ENCODE results near the gene UNC50.
"Not testable (repeated sequence)": the region's sequence is repeated elsewhere in the genome, so short reads cannot be mapped to it uniquely, and the experiment has no call there.

Gene UNC50

DNA sequence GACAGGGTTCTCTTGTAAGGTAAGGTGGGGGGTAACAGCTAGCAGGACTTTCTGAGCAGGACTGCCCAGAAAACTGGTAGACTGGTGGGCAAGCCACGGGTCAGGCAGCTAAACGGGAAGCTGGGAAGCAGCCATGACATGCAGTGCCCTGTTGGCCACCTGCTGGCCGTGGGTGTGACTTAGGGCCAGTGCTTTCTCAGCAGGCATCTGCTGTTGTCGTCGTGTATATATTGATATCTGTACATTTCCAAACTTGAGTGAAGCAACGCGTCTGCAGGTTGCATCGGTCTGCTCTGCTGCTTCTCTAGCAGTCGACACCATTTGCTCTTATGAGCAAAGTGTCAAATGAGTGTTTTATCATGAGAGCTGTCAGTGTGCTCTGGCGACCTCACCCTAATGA lies 31.1 kb upstream of the UNC50 start:
- DNase-seq = peak; percentile 12

DNA sequence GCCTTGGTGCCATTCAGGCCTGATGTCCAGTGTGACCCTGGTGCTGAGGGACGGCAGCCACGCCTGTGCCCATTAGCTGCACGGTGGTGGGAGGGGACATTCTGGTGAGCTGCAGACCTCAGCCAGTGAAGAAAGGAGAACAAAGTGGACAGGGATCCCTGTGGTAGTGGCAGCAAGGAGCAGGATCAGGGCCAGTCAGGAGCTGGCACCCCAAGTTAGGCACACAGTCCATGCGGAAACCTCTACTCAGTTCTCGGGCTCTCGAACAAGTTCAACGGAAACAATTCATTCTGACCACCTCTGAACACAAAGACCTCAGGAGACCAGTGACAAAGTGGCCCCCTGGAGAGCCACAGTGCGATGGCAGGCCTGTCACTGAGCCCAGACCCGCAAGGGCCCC lies 30.2 kb upstream of the UNC50 start:
- peak; percentile 14 for DNase-seq

DNA sequence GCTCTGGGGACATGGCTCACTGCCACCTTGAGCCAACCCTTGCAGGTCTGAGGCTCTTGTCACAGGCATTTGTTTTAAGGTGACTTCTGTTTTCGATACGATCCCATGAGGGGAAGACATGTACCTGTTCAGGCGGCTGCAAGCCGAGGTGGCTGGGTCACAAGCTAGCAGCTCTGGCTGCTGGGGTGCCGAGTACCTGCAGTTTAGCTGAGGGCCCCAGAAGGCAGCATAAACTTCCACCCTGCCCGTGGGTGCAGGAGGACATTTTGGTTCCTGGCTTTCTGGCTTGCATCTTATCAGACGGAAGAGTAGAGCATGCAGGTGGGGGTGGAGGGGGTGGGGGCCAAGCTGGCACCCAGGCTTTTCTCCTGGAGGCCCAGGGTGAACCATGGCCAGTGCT lies 28.5 kb upstream of the UNC50 start:
- DNase-seq = peak; percentile 9

DNA sequence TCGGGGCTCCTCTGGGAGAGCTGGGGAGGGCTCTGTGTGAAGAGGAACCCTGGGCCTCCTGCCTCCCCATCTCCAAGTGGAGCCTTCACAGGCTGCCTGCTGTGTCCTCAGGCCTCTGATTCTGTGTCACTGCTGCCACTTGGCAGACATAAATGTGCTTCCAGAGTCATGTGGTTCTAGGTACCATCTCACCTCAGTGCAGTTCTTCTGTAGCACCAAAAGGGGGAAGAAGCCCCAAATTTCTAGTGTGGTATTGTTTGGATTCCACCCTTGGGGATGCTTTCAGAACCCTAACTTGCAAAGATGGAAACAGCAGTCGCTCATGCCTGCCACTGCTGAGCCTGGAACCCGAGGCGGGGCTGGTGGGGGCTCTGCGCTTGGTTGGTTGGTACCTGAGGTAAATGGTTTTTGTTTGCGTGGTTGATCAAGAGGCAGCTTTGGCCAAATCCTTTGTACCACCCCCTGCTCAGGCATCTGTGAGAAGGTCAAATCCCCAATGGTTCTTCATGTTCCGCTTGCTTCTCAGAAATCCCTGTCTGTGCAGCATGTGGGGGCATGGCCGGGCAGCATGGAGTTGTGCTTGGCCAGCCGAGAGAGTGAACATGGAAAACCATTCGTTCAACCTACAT lies 27.6 kb upstream of the UNC50 start:
- peak; percentile 15 for DNase-seq

DNA sequence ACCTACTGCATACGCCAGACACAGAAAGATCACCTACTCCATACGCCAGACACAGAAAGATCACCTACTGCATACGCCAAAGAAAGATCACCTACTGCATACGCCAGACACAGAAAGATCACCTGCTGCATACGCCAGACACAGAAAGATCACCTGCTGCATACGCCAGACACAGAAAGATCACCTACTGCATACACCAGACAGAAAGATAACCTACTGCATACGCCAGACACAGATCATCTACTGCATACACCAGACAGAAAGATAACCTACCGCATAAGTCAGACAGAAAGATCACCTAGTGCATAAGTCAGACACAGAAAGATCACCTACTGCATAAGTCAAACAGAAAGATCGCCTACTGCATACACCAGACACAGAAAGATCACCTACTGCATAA lies 25.9 kb upstream of the UNC50 start:
- DNase-seq = no peak

DNA sequence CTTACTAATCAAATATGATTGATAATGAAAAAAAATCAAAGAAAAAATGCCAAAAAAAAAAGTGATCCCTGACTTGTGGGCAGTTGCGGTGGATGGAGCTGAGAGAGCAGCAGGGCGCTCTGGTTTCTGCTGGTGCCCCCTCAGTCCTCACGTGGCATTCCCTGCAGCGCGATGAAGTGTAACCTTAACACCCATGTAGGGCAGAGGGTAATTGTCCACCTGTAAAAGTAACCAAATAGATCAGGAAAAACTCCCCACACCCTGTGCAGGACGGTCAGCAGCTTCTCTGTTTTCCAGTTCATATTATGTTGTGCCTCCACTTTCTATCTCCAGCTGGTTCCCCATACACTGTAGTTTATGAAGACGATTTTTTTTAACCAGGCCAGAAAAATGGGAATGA lies 25.1 kb upstream of the UNC50 start:
- no peak for DNase-seq

DNA sequence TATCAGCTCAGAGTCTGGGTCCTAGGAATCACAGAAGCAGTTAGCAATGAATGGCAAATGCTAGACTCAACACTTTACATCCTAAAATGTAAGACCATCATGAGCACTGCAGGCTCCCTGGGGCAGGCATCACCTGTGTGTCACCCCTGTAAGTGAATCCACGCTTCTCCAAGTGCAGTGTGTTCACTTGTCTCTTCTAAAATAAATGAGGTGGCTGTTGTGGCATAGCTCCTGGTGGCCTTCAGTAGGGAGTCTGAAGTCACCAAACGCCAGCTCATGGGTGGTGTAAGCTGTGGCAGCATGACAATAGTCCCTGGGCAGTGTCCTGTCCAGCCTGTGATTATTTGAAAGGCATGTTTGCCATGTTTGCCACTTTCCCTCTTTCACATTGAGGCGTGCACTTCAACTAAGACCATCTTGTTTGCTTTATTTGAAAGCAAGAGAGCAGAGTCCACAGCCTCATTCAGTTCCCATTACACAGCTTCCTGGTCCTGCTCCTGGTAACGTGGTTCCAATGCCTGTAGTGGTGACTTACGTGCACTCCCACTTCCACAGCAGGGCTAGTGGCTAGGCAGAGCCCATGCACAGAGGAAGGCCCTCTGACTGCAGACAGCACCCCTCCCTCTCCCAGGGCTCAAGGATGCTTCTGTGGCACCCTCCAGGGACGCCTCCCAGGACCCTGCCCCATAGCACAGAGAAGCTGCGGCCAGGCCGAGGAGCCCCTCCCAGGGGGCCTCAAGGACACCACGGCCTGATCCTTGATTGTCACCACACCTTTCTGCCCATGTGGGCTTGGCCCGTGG lies 24.4 kb upstream of the UNC50 start:
- DNase-seq = peak; percentile 10

DNA sequence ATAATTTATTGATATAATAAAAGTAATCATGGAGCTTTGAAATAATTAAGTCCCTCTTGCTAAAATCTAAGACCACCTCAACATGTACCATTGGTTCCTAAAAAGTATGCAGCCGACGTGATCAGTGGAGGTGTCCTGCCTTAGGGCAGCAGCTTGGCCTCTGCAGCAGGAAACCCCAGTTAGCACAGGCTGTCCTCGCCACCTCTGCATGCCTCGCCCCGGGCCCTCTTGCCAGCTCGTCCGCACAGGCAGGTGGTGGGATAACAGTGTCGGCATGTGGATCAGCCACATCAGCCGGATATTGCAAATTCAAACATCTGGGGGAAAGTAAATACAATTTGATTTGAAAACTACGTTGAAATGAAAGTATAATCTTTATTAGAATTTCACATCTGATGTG lies 23.0 kb upstream of the UNC50 start:
- peak; percentile 7 for DNase-seq

DNA sequence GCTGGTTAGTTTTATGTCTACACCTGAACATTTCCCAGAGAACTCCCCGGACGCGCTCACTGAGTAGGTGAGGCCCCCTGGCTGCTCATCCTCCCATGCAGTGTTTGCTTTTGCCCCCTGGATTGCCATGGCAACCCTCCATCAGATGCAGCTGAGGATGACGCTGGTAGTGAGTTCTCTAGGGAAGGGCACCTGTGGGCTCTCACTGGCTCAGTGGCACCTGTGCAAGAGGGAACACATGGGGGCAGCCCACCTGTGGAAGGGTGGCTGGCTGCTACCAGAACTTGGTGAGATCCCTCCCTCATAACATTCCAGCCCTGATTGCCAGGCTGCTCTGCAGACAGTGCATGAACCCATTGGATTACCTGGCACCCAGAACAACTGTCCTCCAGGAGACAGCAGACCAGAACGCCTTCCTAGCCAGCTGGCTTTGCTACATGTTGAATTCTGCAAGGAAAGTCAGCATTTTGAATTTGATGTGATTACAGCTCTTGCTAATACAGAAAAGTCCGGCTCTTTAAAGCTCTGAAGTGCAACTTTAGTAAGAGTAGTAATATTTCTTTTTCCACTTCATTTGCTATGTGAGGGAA lies 21.7 kb upstream of the UNC50 start:
- DNase-seq = peak; percentile 14

DNA sequence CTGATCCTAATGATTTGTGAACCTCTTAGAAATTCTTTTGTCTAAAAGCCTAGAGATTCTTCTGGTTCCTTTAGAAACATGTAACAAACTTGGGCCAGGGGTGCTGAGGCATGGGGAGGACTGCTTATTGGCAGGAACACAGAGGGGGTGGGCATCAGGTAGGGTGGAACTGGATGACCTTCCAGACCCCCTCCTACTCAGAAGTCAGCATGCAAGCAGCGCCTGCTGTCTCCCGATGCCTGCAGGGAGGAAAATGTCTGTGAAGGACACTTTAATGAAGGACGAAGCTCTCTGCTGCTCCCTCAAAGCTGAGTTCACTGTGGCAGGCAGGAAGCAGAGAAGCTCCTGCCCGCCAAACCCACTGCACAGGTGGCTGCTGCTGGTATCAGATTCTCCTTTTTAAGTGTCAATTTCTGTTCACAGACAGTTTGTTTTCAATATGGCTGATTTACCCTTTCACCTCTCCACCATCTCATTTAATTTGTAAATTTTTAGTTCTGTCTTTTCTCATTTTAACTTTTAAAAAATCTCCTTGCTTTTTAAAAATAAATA lies 19.4 kb upstream of the UNC50 start:
- DNase-seq = peak; percentile 10

DNA sequence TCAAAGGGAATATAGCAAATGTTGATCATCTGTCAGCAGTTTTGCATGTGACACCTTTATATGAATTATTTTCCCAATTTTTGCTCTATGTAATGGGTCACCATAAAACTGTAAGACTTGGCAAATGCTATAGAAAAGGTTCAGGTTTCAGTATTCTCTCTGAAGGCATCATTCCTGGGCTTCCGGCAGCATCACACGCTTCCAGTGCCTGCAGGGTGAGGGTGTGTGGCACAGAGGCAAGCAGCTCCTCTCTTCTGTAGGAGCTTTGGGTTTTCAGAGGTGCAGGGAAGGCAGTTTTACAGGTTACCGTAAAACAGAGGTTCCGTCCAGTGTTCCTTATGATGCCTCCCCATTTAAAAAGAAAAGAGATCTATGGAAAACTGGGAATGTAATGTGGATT lies 18.9 kb upstream of the UNC50 start:
- no peak for DNase-seq

DNA sequence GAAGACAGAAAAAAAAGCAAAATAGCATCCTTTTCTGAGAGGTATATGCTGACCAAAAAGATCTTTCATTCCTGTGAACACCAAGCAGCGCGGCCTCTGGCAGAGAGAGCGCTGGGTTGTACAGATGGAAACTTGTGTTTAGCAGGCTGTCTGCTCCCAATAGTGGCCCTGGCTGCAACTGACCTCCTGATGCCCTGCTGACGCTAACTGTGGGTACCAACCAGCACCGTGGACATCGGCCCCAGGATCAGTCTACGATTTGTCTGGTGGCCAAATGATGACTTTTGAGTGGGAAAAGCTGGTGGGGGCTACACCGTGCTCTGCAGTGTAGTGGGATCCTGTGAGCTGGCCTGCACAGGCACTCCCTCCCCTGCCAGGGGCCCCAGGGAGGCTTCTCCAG lies 15.8 kb upstream of the UNC50 start:
- DNase-seq = no peak

DNA sequence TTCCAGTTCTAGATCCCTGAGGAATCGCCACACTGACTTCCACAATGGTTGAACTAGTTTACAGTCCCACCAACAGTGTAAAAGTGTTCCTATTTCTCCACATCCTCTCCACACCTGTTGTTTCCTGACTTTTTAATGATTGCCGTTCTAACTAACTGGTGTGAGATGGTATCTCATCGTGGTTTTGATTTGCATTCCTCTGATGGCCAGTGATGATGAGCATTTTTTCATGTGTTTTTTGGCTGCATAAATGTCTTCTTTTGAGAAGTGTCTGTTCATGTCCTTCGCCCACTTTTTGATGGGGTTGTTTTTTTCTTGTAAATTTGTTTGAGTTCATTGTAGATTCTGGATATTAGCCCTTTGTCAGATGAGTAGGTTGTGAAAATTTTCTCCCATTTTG lies 13.7 kb upstream of the UNC50 start:
- not testable (repeated sequence) for DNase-seq

DNA sequence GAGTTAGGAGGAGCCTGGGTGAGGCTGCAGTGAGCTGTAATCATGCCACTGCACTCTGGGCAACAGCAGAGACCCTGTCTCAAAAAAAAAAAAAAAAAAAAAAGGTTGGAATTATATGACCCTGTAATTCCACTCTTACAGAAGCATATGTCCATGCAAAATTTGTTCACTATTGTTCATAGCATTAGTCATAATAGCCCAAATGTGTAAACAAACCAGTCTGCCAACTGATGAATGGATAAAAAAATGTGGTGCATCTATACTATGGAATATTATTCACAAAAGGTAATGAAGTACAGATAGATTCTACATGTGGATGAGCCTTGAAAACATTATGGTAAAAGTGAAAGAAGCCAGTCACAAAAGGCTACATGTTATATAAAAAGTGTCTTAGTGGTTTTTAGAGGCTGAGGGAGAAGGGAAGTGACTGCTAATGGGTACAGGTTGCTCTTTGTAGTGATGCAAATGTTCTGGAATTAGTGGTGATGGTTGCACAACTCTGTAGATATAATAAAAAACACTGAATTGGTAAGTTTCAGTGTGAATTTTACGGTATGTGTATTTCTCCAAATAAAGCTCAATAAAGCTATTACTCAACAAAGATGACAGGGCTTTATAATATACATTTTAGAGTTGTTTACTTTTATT lies 9.5 kb upstream of the UNC50 start:
- no peak for DNase-seq

DNA sequence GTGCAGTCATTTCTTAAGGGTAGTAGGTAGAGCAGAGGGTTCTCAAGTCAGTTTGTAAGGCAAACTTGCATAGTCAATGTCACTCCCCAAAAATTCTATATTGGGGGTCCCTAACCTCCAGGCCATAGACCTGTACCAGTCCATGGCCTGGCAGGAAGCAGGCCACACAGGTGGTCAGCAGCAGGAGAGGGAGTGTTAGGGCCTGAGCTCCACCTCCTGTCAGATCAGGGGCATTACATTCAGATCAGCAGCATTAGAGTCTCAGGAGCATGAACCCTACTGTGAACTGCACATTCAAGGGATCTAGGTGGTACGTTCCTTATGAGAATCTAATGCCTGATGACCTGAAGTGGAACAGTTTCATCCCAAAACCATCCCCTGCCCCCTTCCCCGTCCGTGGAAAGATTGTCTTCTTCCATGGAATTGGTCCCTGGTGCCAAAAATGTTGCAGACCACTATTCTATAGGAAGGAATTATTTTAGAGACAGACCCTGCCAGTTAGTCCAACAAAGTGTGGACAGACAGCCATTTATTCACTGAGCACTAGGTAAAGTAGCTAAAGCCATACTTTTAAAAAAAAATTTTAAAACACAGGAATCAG lies 6.8 kb upstream of the UNC50 start:
- DNase-seq = no peak

DNA sequence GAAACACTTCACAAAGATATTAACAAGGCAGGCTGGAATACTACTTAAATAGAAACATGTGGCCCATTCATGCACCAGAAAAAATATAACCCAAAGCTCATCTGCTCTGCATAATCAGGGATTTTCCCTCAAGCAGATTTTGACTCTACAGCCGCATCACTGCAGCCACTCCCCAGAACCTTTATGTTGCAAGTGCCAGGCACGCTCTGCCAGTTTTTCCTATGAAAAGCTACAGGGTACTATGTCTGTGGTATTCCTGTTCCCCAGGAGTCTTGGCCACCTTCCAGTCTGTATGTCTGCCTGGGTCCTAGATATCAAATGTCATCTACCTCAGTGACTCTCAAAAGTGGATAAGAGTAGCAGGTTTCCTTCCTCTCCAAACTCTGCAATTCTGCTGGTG lies 3.8 kb upstream of the UNC50 start:
- no peak for DNase-seq

DNA sequence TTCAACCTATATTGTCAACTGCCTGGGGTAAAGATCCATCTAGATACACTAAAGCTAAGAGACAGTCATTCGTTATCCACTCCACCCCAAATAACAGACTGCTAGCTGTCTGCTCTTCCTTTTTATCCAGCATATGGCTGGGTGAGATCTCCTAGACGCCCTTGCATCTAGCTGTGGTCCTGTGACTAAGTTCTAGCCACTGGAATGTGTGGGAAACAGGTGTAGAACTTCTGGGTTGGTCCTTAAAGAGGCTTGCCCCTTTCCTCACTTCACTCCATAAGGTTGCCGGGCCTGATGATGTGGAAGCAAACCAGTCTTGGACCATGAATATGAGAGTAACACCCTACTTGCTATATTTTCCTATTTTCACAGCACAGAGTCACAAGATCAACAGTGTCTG lies 3.3 kb upstream of the UNC50 start:
- DNase-seq = no peak

DNA sequence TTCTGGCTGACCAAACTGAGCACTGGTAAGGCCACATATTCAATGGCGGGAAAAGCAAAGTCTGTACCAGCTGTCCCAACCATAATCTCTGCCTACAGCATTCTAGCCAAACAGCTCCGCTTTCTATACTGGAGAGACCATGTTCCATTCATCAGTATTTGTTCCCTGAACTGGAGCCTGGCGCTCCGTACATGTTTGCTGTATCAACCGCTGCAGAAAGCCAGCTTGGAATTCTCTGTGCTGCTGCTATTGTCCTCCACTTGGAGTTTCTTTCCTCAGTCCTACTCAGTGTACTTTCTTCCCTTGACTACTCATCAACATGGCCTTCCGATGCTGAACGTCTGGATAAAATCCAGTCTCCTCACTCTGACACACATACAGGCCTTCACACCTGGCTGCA lies 2.0 kb upstream of the UNC50 start:
- DNase-seq = no peak

DNA sequence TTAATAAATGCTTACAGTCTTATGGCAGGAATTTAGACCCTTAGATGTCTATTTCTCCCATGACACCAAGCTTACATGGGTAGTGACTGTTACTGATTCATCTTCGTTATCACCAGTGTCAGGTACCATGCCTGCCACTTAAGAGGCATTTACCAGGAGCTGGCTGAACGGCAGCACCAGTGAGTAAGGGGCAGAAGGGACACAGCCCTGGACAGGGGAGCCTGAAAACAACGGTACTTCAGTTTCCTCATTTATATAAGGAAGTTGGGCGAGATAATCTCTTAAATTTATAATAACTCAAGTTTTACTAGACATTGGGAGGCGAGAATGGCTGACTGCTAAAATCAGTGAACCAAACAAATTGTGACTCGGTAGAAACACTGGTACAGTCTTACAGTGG lies 1.3 kb upstream of the UNC50 start:
- no peak for DNase-seq

DNA sequence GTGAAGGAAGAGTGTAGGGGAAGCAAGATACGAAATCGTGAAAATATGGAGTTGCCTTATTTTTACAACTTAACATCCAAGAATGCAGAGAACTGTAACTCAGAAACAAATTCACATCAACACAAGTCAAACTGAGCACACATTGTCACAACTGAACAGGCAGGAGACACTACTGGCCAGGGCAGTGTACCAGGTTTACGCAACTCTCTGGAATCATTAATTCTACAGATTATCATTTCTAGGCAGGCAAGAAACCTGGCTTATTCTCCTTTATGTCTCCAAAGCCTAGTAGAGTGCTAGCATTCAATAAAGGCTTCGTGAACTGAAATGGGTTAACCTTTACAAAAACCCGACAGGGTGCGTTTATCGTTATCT lies 661 bp upstream of the UNC50 start:
- DNase-seq = no peak

DNA sequence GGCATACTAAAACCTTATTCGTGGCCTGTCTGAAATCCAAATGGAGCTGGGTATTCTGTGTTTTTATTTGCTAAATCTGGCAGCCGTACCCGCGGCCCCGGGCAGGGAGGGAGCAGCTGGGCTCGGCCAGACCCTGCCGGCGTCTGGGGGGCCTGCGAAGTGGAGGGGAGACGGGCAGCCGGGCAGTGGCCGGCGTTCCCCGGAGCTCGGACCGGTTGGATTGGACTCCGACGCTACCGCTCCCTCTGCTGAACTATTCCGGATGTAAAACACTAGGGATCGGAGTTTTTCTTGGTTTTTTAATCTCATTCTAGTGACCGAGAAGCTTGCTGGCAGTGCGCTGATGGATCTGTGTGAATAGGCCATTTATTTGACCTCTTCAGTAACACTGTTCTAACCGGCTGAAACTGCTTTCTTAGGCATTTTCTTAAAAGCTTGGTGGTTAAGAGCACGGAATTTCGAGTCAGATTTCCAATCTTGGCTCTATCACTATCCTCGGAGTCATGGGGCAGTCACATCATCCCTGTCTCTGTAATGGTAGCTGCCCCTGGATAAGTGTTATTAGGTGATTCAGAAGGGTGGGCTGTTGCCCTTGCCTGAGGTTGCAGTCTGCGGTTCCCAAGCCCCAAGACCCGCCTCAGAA lies 694 bp downstream of the UNC50 start:
- DNase-seq = no peak

DNA sequence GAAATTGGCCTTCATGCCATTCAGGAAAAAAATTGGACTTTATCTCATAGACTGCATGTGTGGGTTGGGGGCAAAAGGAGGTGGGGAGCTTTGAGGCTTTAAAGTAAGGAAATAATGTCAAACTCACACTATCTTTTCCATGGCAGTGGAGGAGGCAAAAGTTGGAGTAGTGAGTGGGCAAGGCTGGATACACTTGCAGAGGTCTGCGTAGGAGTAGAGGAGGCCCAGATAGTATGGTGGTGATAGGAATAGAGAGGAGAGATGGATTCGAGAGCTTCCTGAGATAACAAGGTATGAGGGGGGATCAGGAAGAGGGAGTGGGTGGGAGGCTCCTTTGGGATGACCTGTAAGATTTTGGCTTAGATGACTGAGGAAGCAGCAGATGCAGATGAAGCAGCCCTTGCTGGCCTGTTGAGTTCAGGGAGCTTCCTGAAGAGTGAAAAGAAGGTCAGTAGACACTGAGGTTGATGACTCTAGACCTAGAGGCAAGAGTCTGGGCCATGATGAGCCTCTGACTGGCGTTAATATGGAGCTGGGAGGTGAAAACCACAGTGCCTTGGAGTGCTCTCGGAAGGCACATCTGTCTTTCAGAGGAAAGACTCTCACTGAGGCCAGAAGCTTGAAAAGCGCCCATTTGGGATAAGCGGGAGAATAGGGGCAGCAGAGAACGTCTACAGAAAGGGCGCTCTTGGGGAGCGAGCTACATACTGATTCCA lies 5.8 kb downstream of the UNC50 start:
- DNase-seq = no peak

All from stimulated activated CD8-positive, alpha-beta memory T cell treated with anti-CD3 and anti-CD28 coated beads, Interleukin-4, amount 100 ng/mL, for 48 hours (primary cell).